Measurements from ENCODE around the gene PARD3B. TPM values are rescaled to one million over a fixed set of nuclear protein-coding genes. Genes with fewer than 3 reads are reported as not detected.

Gene PARD3B
- total RNA-seq, 1 experiment from 2014 or later: 2.0 TPM

- ChIA-PET CTCF (no interaction called here), RAD21 (ENCODE audit: low non-redundant PET in 1 of 2, low total read pairs in 2 of 2, uncharacterized antibody in 2 of 2, unreplicated experiment in 2 of 2) (no interaction called here), POLR2A (no interaction called here)
- H3K27me3 ChIP-seq (ENCODE audit: insufficient read depth, low read length): no peaks in the 10 kb centered on the region
- H3K4me2 ChIP-seq (ENCODE audit: low read length): no peak overlapping the region
- no peaks in the 10 kb centered on the region for H3K79me2 ChIP-seq (ENCODE audit: insufficient read depth, low read length)
- DNase-seq (ENCODE audit: low read depth, low spot score) (no peak), ATAC-seq (no peak)
- H3K4me1 ChIP-seq (ENCODE audit: control insufficient read depth in 1 of 2, insufficient read depth in 2 of 2, low read length in 2 of 2): no peaks in the 10 kb centered on the region
- TF ChIP-seq RAD21 (IDR thresholded peaks at IDR 0.05; ENCODE audit: low read depth) (no peak), SP1 (IDR thresholded peaks at IDR 0.05; ENCODE audit: low read depth) (no peak), CBX3 (IDR thresholded peaks at IDR 0.05; ENCODE audit: low read depth) (no peak), EZH2phosphoT487 (IDR thresholded peaks at IDR 0.05; ENCODE audit: borderline replicate concordance) (no peak), REST (IDR thresholded peaks at IDR 0.05; ENCODE audit: low read depth) (no peak), ZFX (IDR thresholded peaks at IDR 0.05) (no peak), EZH2 (IDR thresholded peaks at IDR 0.05) (no peak), YY1 (IDR thresholded peaks at IDR 0.05; ENCODE audit: extremely low read depth, insufficient replicate concordance, low read depth, low read length) (no peak), POLR2A (IDR thresholded peaks at IDR 0.05; ENCODE audit: borderline replicate concordance, extremely low read depth, insufficient read depth, insufficient read length) (no peak), SRF (IDR thresholded peaks at IDR 0.05; ENCODE audit: low read depth) (no peak), ELF1 (IDR thresholded peaks at IDR 0.05; ENCODE audit: borderline replicate concordance, low read depth) (no peak), SIN3A (IDR thresholded peaks at IDR 0.05; ENCODE audit: low read depth) (no peak), JUND (IDR thresholded peaks at IDR 0.05) (no peak), EGR1 (IDR thresholded peaks at IDR 0.05; ENCODE audit: low read depth) (no peak), FOSL1 (IDR thresholded peaks at IDR 0.05; ENCODE audit: low read depth) (no peak), POLR2AphosphoS5 (IDR thresholded peaks at IDR 0.05; ENCODE audit: low read depth, low read length) (no peak), ZNF274 (IDR thresholded peaks at IDR 0.05; ENCODE audit: low read depth, low read length) (no peak), TCF7L2 (IDR thresholded peaks at IDR 0.05; ENCODE audit: borderline replicate concordance, extremely low read depth, insufficient read depth, insufficient read length) (no peak)
- TF ChIP-seq, protein P1, sequence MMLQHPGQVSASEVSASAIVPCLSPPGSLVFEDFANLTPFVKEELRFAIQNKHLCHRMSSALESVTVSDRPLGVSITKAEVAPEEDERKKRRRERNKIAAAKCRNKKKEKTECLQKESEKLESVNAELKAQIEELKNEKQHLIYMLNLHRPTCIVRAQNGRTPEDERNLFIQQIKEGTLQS (IDR thresholded peaks at IDR 0.05): no peak
- BruUV-seq (replicated peaks): no TSS peak
- no peak overlapping the region for H3K9ac ChIP-seq (ENCODE audit: low read length)
- no peak overlapping the region for H2AFZ ChIP-seq (ENCODE audit: low read depth, low read length, poor library complexity, severe bottlenecking)
- H3K36me3 ChIP-seq (ENCODE audit: control insufficient read depth in 1 of 2, insufficient read depth in 2 of 2, low read length in 2 of 2): no peaks in the 10 kb centered on the region
- H4K20me1 ChIP-seq (ENCODE audit: insufficient read depth): no peaks in the 10 kb centered on the region
- no peaks in the 10 kb centered on the region for H3K9me2 ChIP-seq (ENCODE audit: insufficient read depth)
- H3K4me3 ChIP-seq (replicated peaks in 1 of 2; ENCODE audit: low read depth in 1 of 2, low read length in 2 of 2): no peak overlapping the region
- no peaks in the 10 kb centered on the region for H3K9me3 ChIP-seq (ENCODE audit: control insufficient read depth in 1 of 2, insufficient read depth in 1 of 2, low read depth in 1 of 2, low read length in 2 of 2)
- no peak overlapping the region for H3K27ac ChIP-seq (ENCODE audit: low read depth, low read length)
- intact Hi-C loops (cut with micrococcal nuclease): no loop called here
Measured at GRCh38 chr2:205013586-205013985, 468.3 kb downstream of the PARD3B start.
